Neutrophil (primary cell): Measurements from ENCODE around the gene ZNF496.

Experiments
- H3K27ac ChIP-seq: fragments of 200-600 bp; sonication (generic); 2 replicates; pipeline ENCODE4 v1.5.1; 2016; ENCODE audit warnings: mild to moderate bottlenecking, moderate library complexity
- H3K27me3 ChIP-seq: fragments of 200-600 bp; sonication (generic); 2 replicates; pipeline ENCODE4 v1.6.0; 2016; ENCODE audit warnings: mild to moderate bottlenecking
- H3K36me3 ChIP-seq: fragments of 200-600 bp; sonication (generic); 2 replicates; pipeline ENCODE4 v1.5.1; 2017
- H3K4me1 ChIP-seq, 2 experiments: fragments of 200-600 bp in 1 of 2; sonication (generic) in 1 of 2; 1 replicate in 1 of 2; 2 replicates in 1 of 2; pipeline versions ENCODE4 v1.5.1 to v1.6.1; 2013 to 2016; ENCODE audit warnings: low read depth in 1 of 2, low read length in 1 of 2, mild to moderate bottlenecking in 1 of 2, moderate library complexity in 1 of 2; ENCODE audit not compliant: control insufficient read depth in 1 of 2, insufficient read depth in 1 of 2
- H3K4me3 ChIP-seq, 2 experiments: fragments of 200-600 bp in 1 of 2; sonication (generic) in 1 of 2; 1 replicate in 1 of 2; 2 replicates in 1 of 2; pipeline ENCODE4 v1.5.1; 2013 to 2016; ENCODE audit warnings: low read depth in 1 of 2, low read length in 1 of 2, mild to moderate bottlenecking in 1 of 2, moderate library complexity in 1 of 2
- H3K9me3 ChIP-seq: fragments of 200-600 bp; sonication (generic); 2 replicates; pipeline ENCODE4 v1.5.1; 2016
- TF ChIP-seq, protein P1 (sequence below): fragments of 200-600 bp; sonication (generic); IDR thresholded peaks from 2 replicates; pipeline ENCODE4 v1.5.1; 2016; ENCODE audit warnings: antibody characterized with exemption

ZNF496 gene

DNA sequence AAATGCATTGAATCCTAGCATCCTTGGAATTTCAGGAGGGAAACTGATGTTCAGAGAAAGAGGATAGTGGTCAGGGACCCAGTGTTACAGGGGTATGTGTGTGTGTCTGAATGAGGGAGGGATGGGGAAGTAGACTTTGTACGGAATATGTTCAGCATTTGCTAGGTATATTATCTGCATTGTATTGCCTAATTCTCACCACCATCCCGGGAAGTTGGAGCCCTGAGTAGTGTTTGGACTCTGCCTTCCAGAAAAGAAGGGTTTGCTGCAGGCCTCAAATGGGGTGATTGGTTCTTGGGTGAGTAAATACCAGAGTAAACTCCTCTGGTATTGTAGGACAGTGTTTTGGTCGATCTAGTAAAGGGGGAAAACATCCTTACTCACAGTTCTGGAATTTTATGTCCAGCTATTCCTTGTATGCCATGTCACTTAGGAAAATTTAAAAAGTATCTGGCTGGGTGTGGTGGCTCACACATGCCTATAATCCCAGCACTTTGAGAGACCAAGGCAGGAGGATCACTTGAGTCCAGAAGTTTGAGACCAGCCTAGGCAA is 7.1 kb upstream of the ZNF496 start:
- Histone ChIP-seq H3K4me1 (no peaks in the 10 kb centered on the region), H3K36me3 (no peaks in the 10 kb centered on the region), H3K9me3 (no peaks in the 10 kb centered on the region), H3K27ac (no peak overlapping the region), H3K4me3 (no peak overlapping the region), H3K27me3 (peaks cover 17% of the 10 kb centered on the region)
- TF ChIP-seq, protein P1, sequence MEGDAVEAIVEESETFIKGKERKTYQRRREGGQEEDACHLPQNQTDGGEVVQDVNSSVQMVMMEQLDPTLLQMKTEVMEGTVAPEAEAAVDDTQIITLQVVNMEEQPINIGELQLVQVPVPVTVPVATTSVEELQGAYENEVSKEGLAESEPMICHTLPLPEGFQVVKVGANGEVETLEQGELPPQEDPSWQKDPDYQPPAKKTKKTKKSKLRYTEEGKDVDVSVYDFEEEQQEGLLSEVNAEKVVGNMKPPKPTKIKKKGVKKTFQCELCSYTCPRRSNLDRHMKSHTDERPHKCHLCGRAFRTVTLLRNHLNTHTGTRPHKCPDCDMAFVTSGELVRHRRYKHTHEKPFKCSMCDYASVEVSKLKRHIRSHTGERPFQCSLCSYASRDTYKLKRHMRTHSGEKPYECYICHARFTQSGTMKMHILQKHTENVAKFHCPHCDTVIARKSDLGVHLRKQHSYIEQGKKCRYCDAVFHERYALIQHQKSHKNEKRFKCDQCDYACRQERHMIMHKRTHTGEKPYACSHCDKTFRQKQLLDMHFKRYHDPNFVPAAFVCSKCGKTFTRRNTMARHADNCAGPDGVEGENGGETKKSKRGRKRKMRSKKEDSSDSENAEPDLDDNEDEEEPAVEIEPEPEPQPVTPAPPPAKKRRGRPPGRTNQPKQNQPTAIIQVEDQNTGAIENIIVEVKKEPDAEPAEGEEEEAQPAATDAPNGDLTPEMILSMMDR = no peak

DNA sequence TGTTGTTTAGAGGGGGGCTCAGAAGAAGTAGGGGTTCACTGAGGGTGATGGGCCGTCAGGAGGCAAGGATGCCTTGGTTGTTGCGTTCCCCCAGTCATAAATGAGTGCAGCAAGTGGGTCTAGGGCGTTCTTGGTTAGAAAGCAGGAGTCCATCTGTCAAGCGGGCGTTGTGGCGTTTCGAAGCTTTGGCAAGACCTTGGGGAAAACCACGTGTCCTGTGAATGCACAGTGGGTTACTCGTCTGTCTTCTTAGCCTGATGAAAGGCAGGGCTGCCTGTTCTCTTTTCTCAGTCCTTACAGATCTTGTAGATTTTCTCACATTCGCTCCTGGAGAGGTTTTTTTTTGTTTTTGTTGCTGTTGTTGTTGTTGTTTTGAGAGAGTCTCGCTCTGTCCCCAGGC is 6.3 kb upstream of the ZNF496 start:
- TF ChIP-seq, protein P1 = no peak

GRCh38 chr1:247337250-247337746 is 5.6 kb upstream of the ZNF496 start:
- Histone ChIP-seq H3K4me1 (peaks cover 4% of the 10 kb centered on the region in 2 experiments), H3K4me3 (no peak overlapping the region), H3K27me3 (peaks cover 32% of the 10 kb centered on the region), H3K27ac (no peak overlapping the region), H3K36me3 (no peaks in the 10 kb centered on the region), H3K9me3 (no peaks in the 10 kb centered on the region)
- TF ChIP-seq, protein P1 = no peak

More for the DNA sequence above, 6.3 kb upstream of the ZNF496 start:
- Histone ChIP-seq H3K4me3 (no peak overlapping the region), H3K36me3 (no peaks in the 10 kb centered on the region), H3K27ac (no peak overlapping the region), H3K9me3 (no peaks in the 10 kb centered on the region), H3K4me1 (no peaks in the 10 kb centered on the region), H3K27me3 (peaks cover 25% of the 10 kb centered on the region)

- no peaks in the 10 kb centered on the region for H3K36me3 ChIP-seq
- no peak overlapping the region for H3K4me3 ChIP-seq
- H3K27ac ChIP-seq = no peak overlapping the region
- peaks cover 41% of the 10 kb centered on the region for H3K27me3 ChIP-seq
- H3K4me1 ChIP-seq = peaks cover 6 to 10% of the 10 kb centered on the region in 2 experiments
- TF ChIP-seq, protein P1 = no peak
- H3K9me3 ChIP-seq = no peaks in the 10 kb centered on the region
Observed at GRCh38 chr1:247336390-247336789, 4.7 kb upstream of the ZNF496 start.

- H3K4me3 ChIP-seq = no peak overlapping the region
- no peaks in the 10 kb centered on the region for H3K9me3 ChIP-seq
- peaks cover 46% of the 10 kb centered on the region for H3K27me3 ChIP-seq
- TF ChIP-seq, protein P1 = no peak
- H3K36me3 ChIP-seq = no peaks in the 10 kb centered on the region
- H3K4me1 ChIP-seq = peaks cover 6 to 13% of the 10 kb centered on the region in 2 experiments
- no peak overlapping the region for H3K27ac ChIP-seq
Observed at GRCh38 chr1:247335882-247336281, 4.2 kb upstream of the ZNF496 start.
